GM12878 (cell line): ENCODE measurements around the gene C1RL. TPM values are rescaled to one million over a fixed set of nuclear protein-coding genes. Genes with fewer than 3 reads are reported as not detected.
A peak's percentile ranks its signal among the peaks of the same experiment; 100 is the strongest.
"Not testable (repeated sequence)": the region's sequence is repeated elsewhere in the genome, so short reads cannot be mapped to it uniquely, and the experiment has no call there.

ENCODE experiments used
- ATAC-seq: fragments of 200-7000 bp; cut with Tn5 transposase; 3 replicates; pipeline ENCODE4 v1.9.1; 2020; ENCODE audit warnings: mild to moderate bottlenecking, moderate library complexity
- BruUV-seq: library from RNA; stranded (reverse); fragments of 400-500 nt; replicated peaks from 2 replicates; lab custom pipeline; 2021; lab: Mats Ljungman, UMichigan
- CTCF ChIA-PET: fragments of 300-600 bp; sonication (Branson Sonifier 250); formaldehyde crosslinking; extraction: SDS; loops from one replicate; lab custom pipeline; 2021; ENCODE audit warnings: inconsistent platforms; lab: Yijun Ruan, JAX
- POLR2A ChIA-PET: fragments of 350-600 bp; formaldehyde crosslinking; extraction: SDS; loops from one replicate; lab custom pipeline; 2021; ENCODE audit warnings: inconsistent platforms; lab: Charles Lee
- RAD21 ChIA-PET: fragments of 300-600 bp; sonication (Branson Sonifier 250); formaldehyde crosslinking; loops from one replicate; lab custom pipeline; 2023; ENCODE audit warnings: antibody characterized with exemption; ENCODE audit not compliant: unreplicated experiment; lab: Charles Lee
- SMC1A ChIA-PET: fragments of 300-600 bp; sonication (Branson Sonifier 250); formaldehyde crosslinking; loops from one replicate; lab custom pipeline; 2023; ENCODE audit not compliant: unreplicated experiment, uncharacterized antibody; lab: Charles Lee
- DNase-seq: peaks from one replicate; pipeline ENCODE4 v3.0.0-alpha.2; 2011; ENCODE audit warnings: low read depth, low spot score
- FAIRE-seq: peaks from 3 replicates; lab custom pipeline; 2011; peaks lifted over from hg19 to GRCh38; lab: Jason Lieb, UNC
- H2AFZ ChIP-seq: 2 replicates; pipeline ENCODE4 v1.6.0; 2011; ENCODE audit warnings: low read depth, low read length, control low read depth; ENCODE audit not compliant: control insufficient read depth
- H3K27ac ChIP-seq: 2 replicates; pipeline ENCODE4 v1.5.1; 2011; ENCODE audit warnings: control low read depth; ENCODE audit not compliant: control insufficient read depth, insufficient read depth
- H3K27me3 ChIP-seq, 2 experiments: replicated peaks in 1 of 2; 2 replicates each; pipeline versions ENCODE4 v1.6.0 to v1.6.1; 2011; ENCODE audit warnings: low read length in 1 of 2; ENCODE audit not compliant: control insufficient read depth in 2 of 2, insufficient read depth in 2 of 2
- H3K36me3 ChIP-seq, 2 experiments: 2 replicates each; pipeline ENCODE4 v1.5.1; 2011; ENCODE audit warnings: low read length in 1 of 2; ENCODE audit not compliant: control insufficient read depth in 2 of 2, insufficient read depth in 2 of 2
- H3K4me1 ChIP-seq: 2 replicates; pipeline ENCODE4 v1.6.1; 2011; ENCODE audit warnings: mild to moderate bottlenecking, low read length, moderate library complexity, mixed read lengths; ENCODE audit not compliant: control insufficient read depth, insufficient read depth
- H3K4me2 ChIP-seq: 2 replicates; pipeline ENCODE4 v1.6.0; 2011; ENCODE audit warnings: control low read depth; ENCODE audit not compliant: control insufficient read depth, insufficient read depth
- H3K4me3 ChIP-seq: fragments of 200-600 bp; sonication (generic); 2 replicates; pipeline ENCODE4 v1.5.1; 2016
- H3K79me2 ChIP-seq: 2 replicates; pipeline ENCODE4 v1.6.0; 2011; ENCODE audit warnings: low read length; ENCODE audit not compliant: control insufficient read depth, insufficient read depth
- H3K9ac ChIP-seq: 2 replicates; pipeline ENCODE4 v1.8.0; 2011; ENCODE audit warnings: low read length, control low read depth, mixed read lengths; ENCODE audit not compliant: control insufficient read depth, insufficient read depth
- H3K9me3 ChIP-seq: replicated peaks from 3 replicates; pipeline ENCODE4 v1.5.1; 2011; ENCODE audit warnings: mild to moderate bottlenecking, low read length; ENCODE audit not compliant: control insufficient read depth, insufficient read depth
- H4K20me1 ChIP-seq: 2 replicates; pipeline ENCODE4 v1.6.0; 2011; ENCODE audit not compliant: control insufficient read depth, insufficient read depth
- ASH2L ChIP-seq: fragments of 300-600, 200-600 bp; sonication (generic); IDR thresholded peaks from 2 replicates; pipeline ENCODE4 v1.6.1; 2017; ENCODE audit warnings: low read depth, mild to moderate bottlenecking, borderline replicate concordance
- HDGF ChIP-seq: fragments of 450-650 bp; IDR thresholded peaks from 2 replicates; pipeline ENCODE4 v1.6.1; 2016; ENCODE audit warnings: antibody characterized with exemption
- HSF1 ChIP-seq: fragments of 150-350 bp; IDR thresholded peaks from 2 replicates; pipeline ENCODE4 v1.6.1; 2014; ENCODE audit warnings: mild to moderate bottlenecking, low read depth, low read length
- KLF5 ChIP-seq: fragments of 450-650 bp; IDR thresholded peaks from 2 replicates; pipeline ENCODE4 v1.6.1; 2014; ENCODE audit warnings: mild to moderate bottlenecking; ENCODE audit not compliant: partially characterized antibody
- NR2F1 ChIP-seq: fragments of 450-650 bp; conservative IDR thresholded peaks from 2 replicates; pipeline ENCODE4 v1.6.1; 2017; ENCODE audit warnings: mild to moderate bottlenecking
- PKNOX1 ChIP-seq: fragments of 450-650 bp; IDR thresholded peaks from 2 replicates; pipeline ENCODE4 v1.6.1; 2016; ENCODE audit warnings: mild to moderate bottlenecking
- RFX5 ChIP-seq: IDR thresholded peaks from 2 replicates; pipeline ENCODE4 v1.6.1; 2011; ENCODE audit warnings: low read depth, low read length, improper control_type of control experiment
- TBL1XR1 ChIP-seq: IDR thresholded peaks from 2 replicates; pipeline ENCODE4 v1.6.1; 2012; ENCODE audit warnings: low read depth, low read length, improper control_type of control experiment
- WGBS: methylation state at CpG from one replicate; pipeline ENCODE4 v1.1.6; 2016; ENCODE audit warnings: low lambda C conversion rate; ENCODE audit not compliant: insufficient replicate concordance, insufficient coverage; ENCODE audit errors: missing lambda C conversion rate; 5-methylcytosine and 5-hydroxymethylcytosine counted together
- in situ Hi-C: fragments of 300-500 bp; cut with MboI; formaldehyde crosslinking; loops from 9 replicates; pipeline ENCODE4 v1.14.3; 2018; ENCODE audit warnings: mixed read lengths
- intact Hi-C: fragments of 100-400 bp; cut with micrococcal nuclease; formaldehyde crosslinking; loops from one replicate; pipeline ENCODE4 v1.14.2; 2022; ENCODE audit not compliant: unreplicated experiment
- polyA plus RNA-seq, 11 experiments: library from polyadenylated mRNA; depleted of rRNA in 4 of 11; unstranded in 6 of 11; stranded (reverse) in 5 of 11; fragments of >200 nt; fragmentation: Nextera tagmentation in 4 of 11; fragmentation: Illumina TruSeq in 1 of 11; extraction: Ambion mirVana in 4 of 11; extraction: Trizol in 1 of 11; gene quantifications; 1 replicate in 1 of 11; 2 replicates in 10 of 11; pipeline versions ENCODE4 v1.2.1 to v1.2.3, GENCODE V29; 2011 to 2016; ENCODE audit warnings: inconsistent platforms in 2 of 11, missing spikeins in 2 of 11, low read depth in 1 of 11
- total RNA-seq, 4 experiments: library from RNA; depleted of rRNA in 3 of 4; stranded (reverse); fragments of >200 nt in 3 of 4; fragmentation: Illumina TruSeq in 1 of 4; extraction: Trizol in 1 of 4; gene quantifications; 2 replicates each; pipeline versions ENCODE4 v1.2.1 to v1.2.3, GENCODE V29; 2013 to 2021

The C1RL gene
- total and polyA plus RNA-seq, 10 of the 15 experiments (the other 5 are each of a cell fraction or from before 2014, with no cell fraction given), result 1.3 to 12.8 (median 8.1) TPM

GRCh38 chr12:7058850-7059395 lies 50.1 kb downstream of the C1RL start (continued):
- TF ChIP-seq PKNOX1 (no peak), HSF1 (no peak), RFX5 (no peak), KLF5 (no peak), HDGF (no peak)

GRCh38 chr12:7058163-7058845 lies 50.7 kb downstream of the C1RL start:
- Histone ChIP-seq H2AFZ (no peak overlapping the region), H3K4me1 (no peaks in the 10 kb centered on the region), H3K9me3 (no peaks in the 10 kb centered on the region), H3K27me3 (peaks cover 3 to 5% of the 10 kb centered on the region in 2 experiments), H4K20me1 (no peaks in the 10 kb centered on the region), H3K79me2 (no peaks in the 10 kb centered on the region), H3K9ac (no peak overlapping the region), H3K4me3 (no peak overlapping the region), H3K27ac (no peak overlapping the region), H3K36me3 (no peaks in the 10 kb centered on the region), H3K4me2 (no peak overlapping the region)
- ChIA-PET SMC1A (interaction anchor here (0.7 kb wide), 1 partner anchor 559 kb away, joined by 3 read pairs; no protein-coding TSS in a partner anchor), RAD21 (no interaction called here), POLR2A (interaction anchor here (0.6 kb wide), 3 partner anchors 13 to 160 kb away, joined by 4 read pairs; no protein-coding TSS in a partner anchor), CTCF (interaction anchor here (0.7 to 3.8 kb wide), 4 partner anchors 9 to 114 kb away, joined by 3 to 14 read pairs (median 3); partner anchors contain the start of genes C12orf57 and RNU7-1)
- 33% methylated on average over 3 of the region's 3 CpGs for WGBS
- no peak for ATAC-seq
- intact Hi-C loops (no loop called here), in situ Hi-C loops (no loop called here)
- no peak for DNase-seq
- FAIRE-seq, result no peak
- no peak for TF ChIP-seq ASH2L
- peak; percentile 35; the same call in 1 of the 2 replicates for TF ChIP-seq NR2F1
- TF ChIP-seq TBL1XR1, result no peak
- no TSS peak for BruUV-seq

GRCh38 chr12:7055736-7056135 lies 53.3 kb downstream of the C1RL start:
- WGBS, result 0% methylated on average over 2 of the region's 2 CpGs
- ATAC-seq, H3K4me2 ChIP-seq, H3K27me3 ChIP-seq, H4K20me1 ChIP-seq, H3K9ac ChIP-seq, intact Hi-C loops, H2AFZ ChIP-seq, DNase-seq, H3K9me3 ChIP-seq, H3K27ac ChIP-seq, BruUV-seq, H3K4me3 ChIP-seq, H3K36me3 ChIP-seq, FAIRE-seq, RAD21 ChIA-PET, H3K4me1 ChIP-seq, in situ Hi-C loops, H3K79me2 ChIP-seq: not testable (repeated sequence)
- SMC1A ChIA-PET, result interaction anchor here (0.9 to 1.2 kb wide), 2 partner anchors 13 to 57 kb away, joined by 3 to 4 read pairs; no protein-coding TSS in a partner anchor
- POLR2A ChIA-PET, result interaction anchor here (0.5 kb wide), 1 partner anchor 428 kb away, joined by 4 read pairs; no protein-coding TSS in a partner anchor
- CTCF ChIA-PET, result interaction anchor here (1.1 to 3.8 kb wide), 4 partner anchors 11 to 89 kb away, joined by 3 to 14 read pairs (median 4); no protein-coding TSS in a partner anchor
